ENCODE results near the gene E2F8.

DNA sequence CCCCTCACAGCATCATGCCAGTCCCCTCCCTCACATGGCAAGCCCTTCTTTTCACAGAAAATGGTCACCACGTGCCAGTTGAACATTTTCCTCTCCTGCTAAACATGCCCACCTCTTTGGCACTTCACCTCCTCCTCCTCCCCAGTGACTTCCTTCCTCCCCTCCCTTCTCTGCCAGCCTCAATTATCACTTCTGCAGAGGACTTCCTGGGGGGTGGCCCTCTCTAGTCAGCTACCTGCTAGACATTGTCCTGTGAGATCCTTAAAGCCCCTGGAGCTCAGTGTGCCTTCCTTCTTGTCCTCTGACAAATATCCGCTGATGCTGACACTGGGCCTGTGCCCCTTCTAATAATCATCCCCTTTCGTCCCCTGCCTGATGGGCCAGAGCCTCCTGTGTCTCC, 43.2 kb upstream of the E2F8 start:
- no peak for TF ChIP-seq CTCF (IDR thresholded peaks at IDR 0.05; ENCODE audit: insufficient read depth, low read length, poor library complexity, severe bottlenecking)
- TF ChIP-seq EZH2phosphoT487 (conservative IDR thresholded peaks at IDR 0.05; ENCODE audit: low read length) = no peak

Data from SU-DHL-6 (cell line).